ENCODE measurements around the gene MFGE8.
"Not testable (repeated sequence)": the region's sequence is repeated elsewhere in the genome, so short reads cannot be mapped to it uniquely, and the experiment has no call there.

The MFGE8 gene

DNA sequence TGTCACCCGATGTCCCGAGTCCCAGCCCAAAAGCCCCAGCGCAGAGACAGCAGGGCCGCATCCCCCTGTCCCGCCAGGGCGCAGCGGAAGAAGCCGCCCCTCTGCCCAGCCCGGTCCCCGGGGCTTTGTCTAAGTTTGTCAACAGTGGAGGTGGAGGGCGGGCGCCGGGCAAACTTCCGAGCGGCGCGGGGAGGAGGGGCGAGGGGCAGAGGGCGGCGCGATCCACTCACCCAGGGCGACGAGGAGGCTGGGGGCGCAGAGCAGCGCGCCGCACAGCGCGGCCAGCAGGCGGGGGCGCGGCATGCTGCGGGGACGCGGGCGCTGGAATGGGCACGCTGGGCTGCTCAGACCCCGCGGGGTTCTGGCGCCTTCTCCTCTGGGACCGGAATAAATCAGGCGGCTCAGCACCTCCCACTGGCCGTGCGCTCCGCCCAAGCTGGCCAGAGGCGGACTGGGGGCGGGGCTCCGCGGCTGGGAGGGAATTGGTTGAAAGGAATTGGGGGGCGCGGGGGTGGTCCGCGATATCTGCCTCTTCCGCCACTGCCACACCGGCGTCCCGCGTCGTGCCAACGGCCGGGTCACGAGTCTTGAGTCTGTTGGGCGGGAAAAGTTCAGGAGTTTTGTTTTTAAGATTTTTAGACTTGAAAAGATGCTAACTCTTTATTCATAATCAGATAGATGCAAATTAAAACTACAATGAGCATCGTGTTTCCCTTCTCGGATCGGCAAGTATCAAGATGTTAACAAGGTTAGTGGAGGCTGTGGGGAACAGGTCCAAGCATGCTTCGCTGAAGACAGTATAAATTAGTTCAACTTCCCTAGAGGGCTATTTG, at the start of gene MFGE8:
TSS of gene MFGE8 (minus strand) at position 363 of the 833 bp plus-strand sequence. CDS start at position 303, 60 bp downstream.
- DNase-seq = peak; percentile 26

GRCh38 chr15:88959445-88959844, 46.3 kb upstream of the MFGE8 start:
- no peak for DNase-seq

DNA sequence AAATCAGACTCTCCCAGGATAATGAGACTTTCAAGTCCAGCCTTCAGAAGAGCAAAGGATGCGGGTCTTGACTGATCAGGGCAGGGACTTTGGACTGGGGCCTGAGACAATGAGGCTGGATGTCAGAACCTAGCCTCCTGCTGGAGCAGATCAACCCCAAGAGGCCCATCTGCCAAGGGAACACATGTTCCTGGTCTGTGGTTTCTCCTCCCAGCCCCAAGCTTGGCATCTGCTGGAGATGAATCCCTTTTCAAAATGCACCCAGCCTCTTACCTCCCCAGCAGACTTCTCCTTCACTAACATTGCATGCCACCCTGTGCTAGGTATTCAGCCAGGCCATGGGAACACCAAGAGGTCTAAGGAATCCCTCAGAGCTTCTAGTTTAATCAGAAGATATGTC, 43.7 kb upstream of the MFGE8 start:
- DNase-seq = no peak

- no peak for DNase-seq
Measured at GRCh38 chr15:88956263-88956662, 43.1 kb upstream of the MFGE8 start.

GRCh38 chr15:88954431-88955277, 41.5 kb upstream of the MFGE8 start:
- DNase-seq = no peak

DNA sequence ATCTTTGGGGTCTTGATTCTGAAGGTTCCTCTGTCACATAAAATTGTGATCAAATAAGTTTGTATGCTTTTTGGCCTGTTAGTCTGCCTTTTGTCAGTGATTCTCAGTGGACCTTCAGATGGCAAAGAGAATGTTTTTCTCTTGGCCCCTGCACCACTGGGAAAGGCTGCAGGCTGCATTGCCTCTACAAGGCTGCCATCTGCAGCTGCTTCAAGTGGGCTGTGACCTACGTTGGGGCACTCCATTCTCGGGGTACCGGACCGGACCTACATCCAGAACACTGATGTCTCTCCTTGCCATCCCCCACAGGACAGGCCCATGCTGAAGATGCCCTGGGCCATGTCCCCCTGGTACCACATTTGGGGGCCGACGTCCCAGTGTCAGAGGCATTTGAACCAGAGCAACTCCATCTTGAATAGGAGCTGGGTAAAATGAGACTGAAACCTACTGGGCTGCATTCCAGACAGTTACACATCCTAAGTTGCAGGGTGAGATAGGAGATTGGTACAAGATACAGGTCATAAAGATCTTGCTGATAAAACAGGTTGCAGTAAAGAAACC, 37.5 kb upstream of the MFGE8 start:
- DNase-seq = no peak

GRCh38 chr15:88949734-88950400, 36.7 kb upstream of the MFGE8 start:
- DNase-seq = no peak

GRCh38 chr15:88940110-88940675, 27.0 kb upstream of the MFGE8 start:
- no peak for DNase-seq

- DNase-seq = no peak
Measured at GRCh38 chr15:88939486-88939806, 26.3 kb upstream of the MFGE8 start.

- no peak for DNase-seq
Measured at GRCh38 chr15:88938802-88939485, 25.8 kb upstream of the MFGE8 start.

DNA sequence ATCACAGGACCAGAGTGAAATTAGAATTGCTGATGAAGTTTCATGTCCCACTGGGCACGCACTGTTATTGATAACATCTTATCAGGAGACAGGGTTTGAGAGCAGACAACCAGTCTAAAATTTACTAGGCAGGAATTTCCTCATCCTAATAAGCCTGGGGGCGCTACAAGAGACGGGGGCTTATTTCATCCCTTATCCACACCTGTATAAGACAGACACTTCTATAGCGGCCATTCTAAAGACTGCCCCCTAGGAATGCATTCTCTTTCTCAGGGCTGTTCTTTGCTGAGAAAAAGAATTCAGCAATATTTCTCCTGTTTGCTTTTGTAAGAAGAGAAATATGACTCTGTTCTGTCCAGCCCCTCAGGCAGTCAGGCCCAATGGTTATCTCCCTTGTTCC, 21.3 kb upstream of the MFGE8 start:
- DNase-seq = not testable (repeated sequence)

DNA sequence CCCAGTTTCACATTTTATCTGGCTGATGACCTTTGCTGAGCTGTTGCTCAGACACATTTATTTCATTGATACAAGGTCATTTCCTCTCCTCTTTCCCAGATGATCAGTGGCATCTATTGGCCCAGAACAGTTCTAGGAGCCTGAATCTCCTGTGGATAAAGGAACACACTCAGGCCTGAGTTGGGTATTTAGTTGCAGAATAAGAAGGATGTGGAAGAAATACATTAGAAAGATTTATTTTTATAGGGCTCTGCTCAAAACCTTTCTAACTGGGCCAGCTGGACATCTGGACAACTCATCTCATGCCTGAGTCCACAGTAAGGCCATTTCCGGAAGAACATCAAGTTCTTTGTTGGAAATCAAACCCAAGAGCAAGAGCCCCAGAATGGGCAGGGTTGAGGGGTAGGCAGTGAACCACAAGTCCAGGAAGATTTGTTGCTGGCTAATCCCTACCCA, 19.7 kb upstream of the MFGE8 start:
- DNase-seq = no peak

DNA sequence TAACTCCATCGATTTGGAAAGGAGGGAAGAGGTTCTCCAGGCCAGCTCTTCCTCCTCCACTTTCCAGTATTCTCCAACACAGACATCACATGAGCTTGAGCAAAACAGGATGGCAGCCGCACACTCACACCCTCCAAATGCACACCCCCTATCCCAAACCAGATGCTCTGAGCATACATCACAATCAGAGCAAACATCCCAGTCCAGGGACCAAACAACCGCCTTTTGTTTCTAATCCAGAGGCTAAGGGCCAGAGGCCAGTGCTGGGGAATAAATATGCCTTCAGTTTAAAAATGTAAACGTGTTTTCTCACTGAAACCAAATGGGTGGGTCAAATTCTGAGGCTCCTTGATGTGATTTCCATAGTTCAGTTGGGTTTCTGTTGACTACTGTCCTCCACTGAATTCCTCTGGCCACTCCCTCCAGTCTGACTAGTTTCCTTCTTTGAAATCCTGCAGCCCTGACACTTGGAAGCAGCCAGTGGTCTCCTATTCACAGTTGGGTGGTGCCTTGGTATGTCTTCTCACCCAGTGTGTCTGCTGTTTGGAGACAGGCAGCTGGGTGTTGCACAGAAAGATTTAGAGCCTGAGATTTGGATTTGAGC, 19.2 kb upstream of the MFGE8 start:
- DNase-seq = no peak

GRCh38 chr15:88930579-88930978, 17.4 kb upstream of the MFGE8 start:
- DNase-seq = no peak

DNA sequence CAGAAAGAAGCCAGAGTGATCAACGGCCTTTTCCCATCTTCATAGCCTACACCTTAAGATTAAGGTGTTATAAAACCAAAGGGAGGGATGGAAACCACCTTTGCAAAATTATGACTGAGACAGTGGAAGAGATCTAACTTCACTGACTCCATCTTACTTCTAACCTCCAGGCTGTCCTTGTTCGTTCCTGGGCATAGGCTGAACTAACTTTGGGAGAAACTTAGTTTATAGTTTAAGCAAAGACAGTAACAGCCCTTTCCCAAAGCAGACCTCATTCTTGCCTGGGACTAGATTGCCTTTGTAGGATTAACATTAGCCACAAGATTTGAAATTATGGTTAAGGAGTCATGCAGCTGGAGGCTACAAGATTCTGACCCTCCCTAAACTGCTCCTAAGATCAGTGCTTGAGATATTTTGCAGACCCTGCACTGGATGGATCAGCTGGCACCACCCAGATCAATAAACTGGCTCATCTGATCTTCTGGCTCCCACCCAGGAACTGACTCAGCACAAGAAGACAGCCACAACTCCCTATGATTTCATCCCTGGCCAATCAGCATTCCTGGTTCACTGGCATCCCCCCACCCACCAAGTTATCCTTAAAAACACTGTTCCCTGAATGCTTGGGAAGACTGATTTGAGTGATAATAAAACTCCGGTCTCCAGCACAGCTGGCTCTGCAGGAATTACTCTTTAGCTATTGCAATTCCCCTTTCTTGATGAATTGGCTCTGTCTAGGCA, 16.3 kb upstream of the MFGE8 start:
- not testable (repeated sequence) for DNase-seq

- DNase-seq = not testable (repeated sequence)
Measured at GRCh38 chr15:88928192-88928591, 15.0 kb upstream of the MFGE8 start.

DNA sequence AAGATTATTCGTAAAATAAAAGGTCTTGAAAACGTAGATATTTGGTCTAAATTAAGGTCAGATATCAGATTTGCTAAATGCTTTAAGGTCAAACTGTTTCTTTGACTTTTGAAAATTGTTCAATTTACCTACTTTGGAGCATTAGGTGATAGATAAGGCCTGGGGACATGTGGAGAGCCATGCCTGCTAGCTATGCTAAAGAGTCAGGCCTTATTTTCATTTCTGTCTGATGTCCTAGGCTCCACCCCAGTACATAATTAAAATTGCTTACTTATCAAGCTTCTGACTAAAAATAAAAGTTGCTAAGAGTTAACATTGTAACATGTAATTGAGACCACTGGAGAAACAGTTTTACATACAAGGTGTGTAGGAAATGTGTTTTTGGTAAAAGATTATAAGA, 12.5 kb upstream of the MFGE8 start:
- DNase-seq = not testable (repeated sequence)

DNA sequence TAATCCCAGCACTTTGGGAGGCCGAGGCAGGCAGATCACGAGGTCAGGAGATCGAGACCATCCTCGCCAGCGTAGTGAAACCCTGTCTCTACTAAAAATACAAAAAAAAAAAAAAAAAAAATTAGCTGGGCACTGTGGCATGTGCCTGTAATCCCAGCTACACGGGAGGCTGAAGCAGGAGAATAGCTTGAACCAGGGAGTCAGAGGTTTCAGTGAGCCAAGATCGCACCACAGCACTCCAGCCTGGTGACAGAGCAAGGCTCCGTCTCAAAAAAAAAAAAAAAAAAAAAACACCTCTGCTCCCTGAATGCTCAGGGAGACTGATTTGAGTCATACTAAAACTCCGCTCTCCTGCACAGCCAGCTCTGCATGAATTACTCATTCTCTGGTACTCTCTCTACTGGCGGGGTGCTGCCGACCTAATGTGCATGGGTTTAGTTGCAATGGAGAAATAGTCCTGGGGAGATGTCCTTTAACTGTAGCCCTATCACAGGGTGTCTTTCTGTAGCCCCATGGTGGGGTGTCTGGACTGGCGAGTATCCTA, 7.8 kb upstream of the MFGE8 start:
- not testable (repeated sequence) for DNase-seq

- DNase-seq = no peak
Measured at GRCh38 chr15:88920186-88920891, 7.2 kb upstream of the MFGE8 start.

DNA sequence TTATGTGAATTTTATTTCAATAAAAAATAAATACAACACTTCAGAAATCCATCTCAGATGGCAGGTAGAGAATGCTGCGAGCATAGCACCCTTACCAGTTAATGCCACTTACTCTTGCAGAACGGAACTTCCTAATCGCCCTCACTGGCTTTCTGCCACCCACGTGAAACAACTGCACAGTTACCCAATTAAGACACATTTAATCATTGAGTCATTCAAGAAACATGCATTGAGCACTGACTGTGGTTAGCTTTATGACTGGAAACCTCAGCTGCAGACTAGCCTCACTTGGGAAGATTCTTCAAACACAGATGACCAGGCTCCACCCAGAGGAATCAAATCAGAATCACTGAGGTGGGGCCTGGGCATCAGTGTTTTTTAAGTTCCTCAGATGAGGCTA, 5.6 kb upstream of the MFGE8 start:
- DNase-seq = no peak
